Coronary artery (tissue), 2 donors: ENCODE data around the gene MAD1L1.

ENCODE experiments used
- DNase-seq: peaks from one replicate; pipeline ENCODE4 v3.0.0-alpha.2; 2017; ENCODE audit warnings: low spot score
- H3K27ac ChIP-seq, 2 donors: fragments of 200-600 bp; sonication (generic); one replicate each; pipeline ENCODE4 v1.5.1; 2016 to 2019
- H3K4me3 ChIP-seq: fragments of 200-600 bp; sonication (generic); 2 replicates; pipeline ENCODE4 v1.5.1; 2016; ENCODE audit warnings: mild to moderate bottlenecking, moderate library complexity
- TF ChIP-seq, protein P1 (sequence below): fragments of 200-600 bp; sonication (generic); IDR thresholded peaks from one replicate; pipeline ENCODE4 v1.5.1; 2019; ENCODE audit warnings: antibody characterized with exemption

Gene MAD1L1

GRCh38 chr7:2092279-2092678 is 140.5 kb downstream of the MAD1L1 start:
- DNase-seq, result no peak
- Histone ChIP-seq H3K4me3 (no peak overlapping the region), H3K27ac (no peak overlapping the region)
- TF ChIP-seq, protein P1, sequence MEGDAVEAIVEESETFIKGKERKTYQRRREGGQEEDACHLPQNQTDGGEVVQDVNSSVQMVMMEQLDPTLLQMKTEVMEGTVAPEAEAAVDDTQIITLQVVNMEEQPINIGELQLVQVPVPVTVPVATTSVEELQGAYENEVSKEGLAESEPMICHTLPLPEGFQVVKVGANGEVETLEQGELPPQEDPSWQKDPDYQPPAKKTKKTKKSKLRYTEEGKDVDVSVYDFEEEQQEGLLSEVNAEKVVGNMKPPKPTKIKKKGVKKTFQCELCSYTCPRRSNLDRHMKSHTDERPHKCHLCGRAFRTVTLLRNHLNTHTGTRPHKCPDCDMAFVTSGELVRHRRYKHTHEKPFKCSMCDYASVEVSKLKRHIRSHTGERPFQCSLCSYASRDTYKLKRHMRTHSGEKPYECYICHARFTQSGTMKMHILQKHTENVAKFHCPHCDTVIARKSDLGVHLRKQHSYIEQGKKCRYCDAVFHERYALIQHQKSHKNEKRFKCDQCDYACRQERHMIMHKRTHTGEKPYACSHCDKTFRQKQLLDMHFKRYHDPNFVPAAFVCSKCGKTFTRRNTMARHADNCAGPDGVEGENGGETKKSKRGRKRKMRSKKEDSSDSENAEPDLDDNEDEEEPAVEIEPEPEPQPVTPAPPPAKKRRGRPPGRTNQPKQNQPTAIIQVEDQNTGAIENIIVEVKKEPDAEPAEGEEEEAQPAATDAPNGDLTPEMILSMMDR, result no peak

DNA sequence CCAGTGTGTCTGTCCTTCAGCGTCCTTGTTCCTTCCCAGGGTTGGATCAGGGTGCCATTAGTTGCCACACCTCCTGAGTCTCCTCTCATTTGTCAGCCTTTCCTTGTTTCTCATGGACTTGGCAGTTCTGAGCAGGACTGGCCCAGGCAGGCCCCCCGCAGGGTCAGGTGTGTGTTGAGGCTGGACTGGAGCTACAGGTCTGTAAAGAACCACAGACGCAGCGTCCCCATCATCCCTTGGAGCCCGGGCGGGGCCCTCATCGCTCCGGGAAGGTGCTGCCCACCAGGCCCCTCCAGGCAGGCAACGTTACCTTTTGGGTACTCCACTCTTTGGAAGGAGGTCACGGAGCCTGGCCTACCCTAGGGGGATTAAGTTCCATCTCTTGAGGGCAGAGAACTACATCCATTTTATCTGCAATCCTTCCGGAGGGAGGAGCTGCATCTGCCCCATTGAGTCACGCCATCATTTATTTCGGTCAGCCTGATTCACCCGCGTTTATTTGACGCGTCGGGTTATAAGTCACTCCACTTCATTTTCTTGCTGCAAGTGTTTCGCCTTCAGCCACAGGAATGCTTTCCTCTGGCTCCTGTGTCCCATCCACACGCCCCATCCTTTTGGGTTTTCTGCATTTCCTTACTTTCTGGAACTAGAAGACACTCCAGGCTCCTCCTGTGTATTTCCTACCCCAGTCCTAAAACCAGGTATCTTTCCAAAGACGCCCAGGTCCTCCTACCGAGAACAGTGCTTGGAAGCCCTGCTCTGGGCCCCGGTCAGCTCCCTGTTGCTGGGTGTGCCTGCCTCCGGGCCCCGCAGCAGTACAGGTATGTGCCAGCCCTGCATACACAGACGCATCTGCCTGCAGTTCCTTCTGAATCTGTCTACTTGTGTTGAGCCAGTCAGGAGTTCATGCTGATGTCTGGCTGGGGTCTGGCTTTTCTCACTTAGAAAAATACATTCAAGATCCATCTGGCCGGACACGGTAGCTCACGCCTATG is 141.9 kb downstream of the MAD1L1 start:
- no peak for DNase-seq
- H3K27ac ChIP-seq, result no peak overlapping the region
- TF ChIP-seq, protein P1, result no peak
- H3K4me3 ChIP-seq, result no peak overlapping the region

GRCh38 chr7:2088801-2089200 is 143.9 kb downstream of the MAD1L1 start:
- TF ChIP-seq, protein P1, result no peak
- no peak overlapping the region for H3K4me3 ChIP-seq
- no peak for DNase-seq
- no peak overlapping the region for H3K27ac ChIP-seq

GRCh38 chr7:2087744-2088143 is 145.0 kb downstream of the MAD1L1 start:
- Histone ChIP-seq H3K27ac (no peak overlapping the region), H3K4me3 (no peak overlapping the region)
- DNase-seq, result no peak
- TF ChIP-seq, protein P1, result no peak

DNA sequence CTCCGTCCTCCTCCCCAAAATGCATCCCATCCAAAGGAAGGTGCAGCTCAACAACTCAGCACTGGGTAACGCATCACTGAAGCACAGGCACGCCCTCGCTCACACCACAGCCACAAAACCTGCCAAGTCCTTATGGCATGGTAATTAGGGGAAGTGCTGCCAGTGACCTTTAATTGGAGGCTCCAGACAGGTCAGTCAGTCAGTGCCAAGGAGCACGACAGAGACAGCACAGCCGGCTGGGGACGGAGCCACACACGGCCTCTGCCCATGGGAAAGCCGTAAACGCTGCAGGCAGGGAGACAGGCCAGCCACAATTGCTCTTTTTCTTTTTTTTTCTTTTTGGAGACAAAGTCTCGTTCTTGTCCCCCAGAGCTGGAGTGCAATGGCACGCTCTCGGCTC is 146.5 kb downstream of the MAD1L1 start:
- no peak for DNase-seq

DNA sequence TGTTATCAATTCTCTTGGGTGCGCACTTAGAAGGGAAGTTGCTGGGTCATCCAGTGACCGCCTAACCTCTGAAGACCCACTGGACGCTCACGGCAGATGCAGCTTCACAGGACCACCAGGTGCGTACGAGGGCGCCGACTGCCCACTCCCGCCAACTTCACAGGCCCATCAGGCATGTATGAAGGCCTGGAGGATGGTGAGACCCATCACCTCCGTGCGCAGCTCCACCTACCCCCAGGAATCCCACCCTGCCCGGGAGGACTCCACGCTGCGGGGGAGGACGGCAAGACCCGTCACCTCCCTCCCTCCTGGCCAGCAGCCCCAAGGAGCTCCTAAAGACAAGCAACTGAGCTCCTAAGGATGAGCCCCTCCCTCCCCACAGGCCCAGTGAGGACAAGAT is 146.9 kb downstream of the MAD1L1 start:
- TF ChIP-seq, protein P1, result no peak
- no peak for DNase-seq
- no peak overlapping the region for H3K27ac ChIP-seq
- no peak overlapping the region for H3K4me3 ChIP-seq

More for the DNA sequence above, 146.5 kb downstream of the MAD1L1 start:
- Histone ChIP-seq H3K4me3 (no peak overlapping the region), H3K27ac (no peak overlapping the region)
- TF ChIP-seq, protein P1, result no peak
